ENCODE measurements around the gene COX17.

DNA sequence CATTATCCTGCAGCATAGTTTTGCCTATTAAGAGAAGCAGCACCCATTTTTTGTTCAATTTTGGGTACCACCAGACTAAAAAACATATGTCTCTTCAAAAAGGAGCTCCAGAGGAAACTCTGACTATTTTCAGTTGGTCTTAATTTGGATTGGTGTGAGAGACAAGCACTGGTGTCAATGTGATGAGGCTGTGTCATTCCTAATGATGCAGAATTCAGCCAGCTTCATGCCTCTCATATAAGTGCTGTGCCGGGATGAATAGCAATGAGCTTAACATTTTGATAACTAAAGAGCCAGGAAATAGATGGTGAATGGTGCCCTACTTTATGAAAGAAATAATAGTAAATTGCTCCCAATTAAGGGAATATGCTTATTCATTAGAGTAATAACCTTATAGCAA is 32.7 kb downstream of the COX17 start:
- TF ChIP-seq, protein P1, sequence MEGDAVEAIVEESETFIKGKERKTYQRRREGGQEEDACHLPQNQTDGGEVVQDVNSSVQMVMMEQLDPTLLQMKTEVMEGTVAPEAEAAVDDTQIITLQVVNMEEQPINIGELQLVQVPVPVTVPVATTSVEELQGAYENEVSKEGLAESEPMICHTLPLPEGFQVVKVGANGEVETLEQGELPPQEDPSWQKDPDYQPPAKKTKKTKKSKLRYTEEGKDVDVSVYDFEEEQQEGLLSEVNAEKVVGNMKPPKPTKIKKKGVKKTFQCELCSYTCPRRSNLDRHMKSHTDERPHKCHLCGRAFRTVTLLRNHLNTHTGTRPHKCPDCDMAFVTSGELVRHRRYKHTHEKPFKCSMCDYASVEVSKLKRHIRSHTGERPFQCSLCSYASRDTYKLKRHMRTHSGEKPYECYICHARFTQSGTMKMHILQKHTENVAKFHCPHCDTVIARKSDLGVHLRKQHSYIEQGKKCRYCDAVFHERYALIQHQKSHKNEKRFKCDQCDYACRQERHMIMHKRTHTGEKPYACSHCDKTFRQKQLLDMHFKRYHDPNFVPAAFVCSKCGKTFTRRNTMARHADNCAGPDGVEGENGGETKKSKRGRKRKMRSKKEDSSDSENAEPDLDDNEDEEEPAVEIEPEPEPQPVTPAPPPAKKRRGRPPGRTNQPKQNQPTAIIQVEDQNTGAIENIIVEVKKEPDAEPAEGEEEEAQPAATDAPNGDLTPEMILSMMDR (IDR thresholded peaks at IDR 0.05): no peak
- no peak for TF ChIP-seq POLR2A (IDR thresholded peaks at IDR 0.05)
